ENCODE results near the gene TNFRSF4.

Gene TNFRSF4

DNA sequence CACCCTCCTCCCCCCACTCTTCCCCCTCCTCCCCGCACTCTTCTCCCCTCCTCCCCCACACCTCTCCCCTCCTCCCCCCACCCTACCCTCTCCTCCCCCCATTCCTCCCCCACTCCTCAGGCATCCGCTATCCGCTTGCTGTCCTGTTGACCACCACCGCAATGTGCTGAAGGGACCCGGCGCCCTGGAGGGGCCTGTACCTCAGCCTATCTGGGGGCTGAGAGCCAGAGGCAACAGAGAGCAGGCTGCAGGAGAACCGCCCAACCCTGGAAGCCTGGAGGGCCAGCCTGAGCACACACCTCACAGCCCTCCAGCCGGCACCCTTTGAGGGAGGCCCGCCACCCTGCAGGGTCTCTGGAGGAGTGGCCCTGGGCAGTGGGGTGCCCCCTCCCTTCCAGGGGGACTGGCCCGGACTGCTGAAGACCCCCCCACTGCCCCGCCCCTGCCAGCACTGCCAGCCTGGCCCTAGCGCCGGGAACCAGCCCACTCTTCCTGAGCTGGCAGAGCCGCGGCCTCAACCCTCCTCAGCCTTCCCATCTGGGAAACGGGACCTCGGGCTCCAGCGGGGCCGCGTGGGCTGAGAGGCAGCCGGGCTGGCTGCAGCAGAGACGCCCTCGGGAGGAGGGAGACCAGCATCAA, 31.3 kb upstream of the TNFRSF4 start:
- no peak for DNase-seq

- DNase-seq = no peak
These were observed 30.3 kb upstream of the TNFRSF4 start for GRCh38 chr1:1244192-1244811.

GRCh38 chr1:1243807-1244191, 29.8 kb upstream of the TNFRSF4 start:
- no peak for DNase-seq

DNA sequence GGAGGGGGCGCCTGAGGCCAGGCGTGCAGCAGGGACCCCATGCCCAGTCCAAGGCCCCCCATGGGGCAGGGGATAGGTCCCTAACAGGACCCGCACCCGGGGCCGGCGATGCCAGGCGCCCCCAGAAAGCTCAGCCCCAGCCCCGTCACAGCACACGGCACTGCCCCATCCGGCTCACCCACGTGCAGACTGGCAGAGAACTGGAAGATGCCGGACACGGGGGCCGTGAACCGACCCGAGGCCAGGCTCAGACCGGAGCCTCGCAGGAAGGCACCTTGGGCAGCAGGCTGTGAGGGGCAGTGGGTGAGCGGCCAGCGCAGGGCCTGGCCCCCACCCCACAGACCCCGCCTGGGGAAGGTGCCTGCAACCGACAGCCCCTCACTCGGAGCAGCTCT, 29.3 kb upstream of the TNFRSF4 start:
- no peak for DNase-seq

DNA sequence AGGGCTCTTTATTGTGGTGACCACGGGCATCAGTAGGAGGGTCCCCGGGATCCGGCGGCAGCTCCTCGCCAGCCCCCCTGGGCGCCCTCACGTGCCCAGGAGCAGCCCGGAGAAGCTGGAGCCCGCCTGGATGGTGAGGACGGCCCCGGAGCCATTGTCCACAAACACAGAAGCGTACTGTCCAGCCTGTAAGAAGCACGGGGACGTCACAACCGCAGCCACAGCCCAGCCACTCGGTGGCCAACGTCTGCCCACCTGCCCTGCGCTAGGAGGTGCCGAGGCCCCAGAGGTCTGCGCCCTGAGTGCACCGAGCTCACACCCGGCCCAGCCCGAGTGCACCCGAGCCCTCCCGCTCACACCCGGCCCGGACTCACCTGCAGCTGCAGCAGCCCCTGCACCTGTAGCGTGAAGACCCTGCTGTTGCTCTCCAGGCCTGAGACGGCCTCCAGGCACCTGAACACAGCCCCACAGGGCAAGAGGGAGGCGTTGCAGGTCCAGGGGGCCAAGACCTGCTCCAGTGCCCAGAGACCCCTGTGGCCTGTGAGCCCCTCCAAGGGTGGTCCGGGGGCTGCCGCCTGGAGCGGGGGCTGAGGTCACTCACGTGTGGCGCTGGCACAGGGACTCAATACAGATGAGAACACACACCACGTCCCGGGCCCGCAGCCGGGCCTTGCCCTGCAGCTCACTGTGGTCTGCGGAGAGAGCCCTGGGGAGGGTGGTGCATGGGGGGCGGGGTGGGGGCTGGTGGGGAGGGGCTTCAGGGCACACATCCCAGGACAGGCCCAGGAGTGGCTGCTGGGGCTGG, 28.7 kb upstream of the TNFRSF4 start:
- no peak for DNase-seq

DNA sequence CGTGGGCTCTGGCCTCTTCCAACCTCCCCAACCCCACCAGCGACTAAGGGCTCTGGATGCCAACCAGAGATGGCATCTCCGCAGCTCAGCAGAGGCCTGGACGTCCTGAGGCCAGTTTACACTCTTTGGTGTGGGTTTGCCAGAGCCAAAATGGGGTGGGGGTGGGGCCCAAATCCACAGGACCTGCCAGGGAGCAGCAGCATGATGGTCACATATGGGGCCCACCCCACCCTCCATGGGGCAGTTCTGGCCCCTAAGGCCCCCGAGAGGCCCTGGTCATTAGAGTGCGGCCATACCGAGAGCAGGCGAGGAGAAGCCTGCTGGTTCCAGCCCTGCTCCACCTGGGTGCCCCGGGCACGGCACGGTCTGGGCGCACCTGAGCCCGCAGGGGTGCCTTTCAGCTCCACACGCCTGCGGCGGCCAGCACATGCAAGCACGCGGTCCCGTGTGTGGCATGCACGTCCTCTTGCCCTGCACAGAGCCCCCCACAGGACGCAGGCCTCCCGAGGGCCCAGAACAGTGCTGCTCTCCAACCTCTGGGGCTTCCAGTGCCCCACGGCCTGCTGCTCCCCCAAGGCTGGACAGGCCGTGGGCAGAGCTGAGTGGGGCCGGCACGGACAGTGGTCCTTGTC, 27.8 kb upstream of the TNFRSF4 start:
- no peak for DNase-seq

GRCh38 chr1:1240822-1241587, 27.1 kb upstream of the TNFRSF4 start:
- DNase-seq = no peak

GRCh38 chr1:1240348-1240732, 26.4 kb upstream of the TNFRSF4 start:
- DNase-seq = no peak

DNA sequence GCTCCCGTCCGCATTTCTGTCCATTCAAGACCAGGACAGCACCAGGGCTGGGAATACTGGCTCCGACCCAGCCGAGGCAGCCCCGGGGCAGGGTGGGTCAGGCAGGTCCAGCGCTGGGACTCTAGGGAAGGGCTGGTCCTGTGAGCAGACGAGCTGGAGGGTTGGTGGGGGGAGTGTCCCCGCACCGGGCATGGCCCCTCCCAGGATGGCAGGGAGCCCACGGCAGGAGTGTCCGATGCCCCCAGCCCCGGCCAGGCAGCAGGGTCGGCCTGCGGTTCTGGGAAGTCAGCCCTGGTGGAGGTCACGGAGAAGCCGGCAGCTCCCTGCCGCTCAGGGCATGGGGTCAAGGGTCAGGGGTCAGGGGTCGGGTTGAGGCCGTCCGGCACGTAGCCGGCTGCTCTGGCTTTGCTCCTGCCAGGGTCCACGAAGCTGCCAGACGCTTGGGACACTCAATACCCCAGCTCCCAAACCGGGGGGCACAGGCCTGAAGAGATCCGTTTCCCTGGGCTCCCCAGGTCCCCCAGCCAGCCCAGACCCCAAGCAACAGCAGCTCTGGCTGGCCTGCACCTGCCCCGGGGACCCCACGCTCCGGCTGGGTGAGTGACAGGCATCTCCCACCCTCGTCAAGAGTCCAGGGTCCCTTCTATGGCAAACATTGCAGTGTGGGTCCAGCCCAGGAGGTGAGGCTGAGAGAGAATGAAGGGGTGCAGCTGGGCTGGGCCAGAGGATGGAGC, 25.8 kb upstream of the TNFRSF4 start:
- no peak for DNase-seq

GRCh38 chr1:1239227-1239613, 25.3 kb upstream of the TNFRSF4 start:
- no peak for DNase-seq

GRCh38 chr1:1238702-1239178, 24.8 kb upstream of the TNFRSF4 start:
- DNase-seq = no peak

GRCh38 chr1:1237874-1238701, 24.1 kb upstream of the TNFRSF4 start:
- no peak for DNase-seq

GRCh38 chr1:1236945-1237873, 23.3 kb upstream of the TNFRSF4 start:
- DNase-seq = no peak

DNA sequence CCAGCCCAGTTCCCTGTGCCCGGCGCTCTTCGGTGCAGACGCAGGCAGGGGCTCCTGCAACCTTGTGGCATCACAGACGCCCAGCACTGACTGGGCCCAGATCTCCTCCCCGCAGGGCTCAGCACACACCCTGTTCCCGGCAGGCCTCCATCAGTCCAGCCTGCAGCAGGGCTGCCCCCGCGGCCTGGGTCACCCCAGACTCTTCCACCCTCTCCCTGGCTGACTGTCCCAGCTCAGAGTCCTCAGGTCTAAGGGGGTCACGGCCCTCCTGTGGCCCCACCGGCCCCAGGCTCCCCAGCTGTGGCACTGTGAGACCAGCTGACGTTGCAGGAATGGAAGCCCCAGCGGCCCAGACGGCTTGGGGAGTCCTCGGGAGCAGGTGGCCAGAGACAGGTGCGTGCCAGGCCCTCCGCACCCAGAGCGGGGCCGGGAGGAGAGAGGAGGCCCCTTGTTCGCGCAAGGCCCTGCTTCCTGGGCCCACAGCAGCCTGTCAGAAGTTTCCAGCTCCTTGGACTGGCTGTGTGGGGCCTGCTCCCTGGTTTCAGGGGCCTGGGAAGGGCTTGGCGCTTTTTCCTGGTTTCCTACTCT, 22.3 kb upstream of the TNFRSF4 start:
- DNase-seq = no peak

DNA sequence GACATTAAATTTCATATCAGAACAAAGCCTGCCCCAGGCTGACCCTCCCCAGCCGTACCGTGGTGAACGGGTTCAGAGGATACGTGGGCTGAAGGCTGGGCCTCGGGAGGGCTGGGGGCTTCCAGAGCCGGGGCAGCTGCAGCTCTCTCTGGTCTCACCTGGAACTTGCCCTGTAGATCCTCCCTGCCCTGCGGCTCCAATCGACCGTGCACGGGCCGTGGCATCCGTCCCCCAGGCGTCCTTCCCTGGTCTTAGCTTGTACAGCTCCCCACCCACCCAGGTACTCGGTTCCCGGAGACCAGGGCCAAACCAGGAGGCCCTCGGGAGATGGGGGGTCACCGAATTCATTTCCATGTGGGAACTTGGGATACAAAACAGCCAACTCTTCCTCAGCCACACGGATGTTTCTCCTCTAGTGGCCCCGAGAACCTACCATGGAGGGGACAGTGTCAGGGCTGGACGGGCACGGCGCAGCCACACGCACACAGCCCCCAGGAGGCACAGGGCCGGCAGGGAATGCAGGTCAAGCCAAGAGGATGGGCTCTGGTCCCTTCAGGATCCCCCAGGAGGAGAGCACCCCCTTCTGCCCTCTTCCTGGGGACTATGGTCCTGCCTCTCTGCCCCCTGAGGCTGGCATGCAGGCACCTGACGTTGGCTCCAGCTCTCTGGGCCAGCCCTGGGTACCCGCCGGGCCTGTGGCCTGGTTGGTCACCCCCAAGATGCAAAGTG, 21.2 kb upstream of the TNFRSF4 start:
- DNase-seq = no peak

GRCh38 chr1:1234180-1234808, 20.3 kb upstream of the TNFRSF4 start:
- DNase-seq = no peak

GRCh38 chr1:1233567-1233892, 19.6 kb upstream of the TNFRSF4 start:
- no peak for DNase-seq

DNA sequence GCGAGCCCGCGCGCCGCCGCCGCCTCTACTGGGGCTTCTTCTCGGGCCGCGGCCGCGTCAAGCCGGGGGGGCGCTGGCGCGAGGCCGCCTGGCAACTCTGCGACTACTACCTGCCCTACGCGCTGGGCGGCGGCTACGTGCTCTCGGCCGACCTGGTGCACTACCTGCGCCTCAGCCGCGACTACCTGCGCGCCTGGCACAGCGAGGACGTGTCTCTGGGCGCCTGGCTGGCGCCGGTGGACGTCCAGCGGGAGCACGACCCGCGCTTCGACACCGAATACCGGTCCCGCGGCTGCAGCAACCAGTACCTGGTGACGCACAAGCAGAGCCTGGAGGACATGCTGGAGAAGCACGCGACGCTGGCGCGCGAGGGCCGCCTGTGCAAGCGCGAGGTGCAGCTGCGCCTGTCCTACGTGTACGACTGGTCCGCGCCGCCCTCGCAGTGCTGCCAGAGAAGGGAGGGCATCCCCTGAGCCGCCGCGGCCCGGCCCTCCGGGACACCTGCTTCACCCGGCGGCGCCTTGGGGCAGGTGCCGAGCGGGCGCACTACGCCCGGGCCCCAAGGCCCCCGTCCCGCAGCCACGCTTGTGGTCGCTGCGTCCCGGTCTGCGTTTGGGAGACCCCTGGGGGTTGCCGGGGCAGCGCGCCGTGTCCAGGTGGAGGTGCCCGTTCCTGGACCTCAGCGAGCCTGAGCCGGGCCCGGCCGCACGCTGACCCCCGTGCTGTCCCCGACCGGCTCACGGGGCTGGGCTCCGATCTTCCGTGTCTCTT, 19.0 kb upstream of the TNFRSF4 start:
- no peak for DNase-seq

Measured in NCI-H2081 (cell line).